ENCODE measurements around the gene DAPL1. TPM values are rescaled to one million over a fixed set of nuclear protein-coding genes. Genes with fewer than 3 reads are reported as not detected.

The DAPL1 gene
- total RNA-seq, 4 donors from 2014 or later, result 1.7 TPM; not detected in 3

GRCh38 chr2:158766524-158766923 lies 28.6 kb upstream of the DAPL1 start:
- TF ChIP-seq CTCF (IDR thresholded peaks at IDR 0.05; ENCODE audit: low read depth), result no peak

- TF ChIP-seq CTCF (IDR thresholded peaks at IDR 0.05; ENCODE audit: low read depth), result no peak
Observed at GRCh38 chr2:158772306-158773078, 22.6 kb upstream of the DAPL1 start.

GRCh38 chr2:158773121-158773520 lies 22.0 kb upstream of the DAPL1 start:
- no peak for TF ChIP-seq CTCF (IDR thresholded peaks at IDR 0.05; ENCODE audit: low read depth)

- TF ChIP-seq CTCF (IDR thresholded peaks at IDR 0.05; ENCODE audit: low read depth), result no peak
Observed at GRCh38 chr2:158774681-158775080, 20.4 kb upstream of the DAPL1 start.

GRCh38 chr2:158775273-158776027 lies 19.7 kb upstream of the DAPL1 start:
- TF ChIP-seq CTCF (IDR thresholded peaks at IDR 0.05; ENCODE audit: low read depth), result no peak

GRCh38 chr2:158776231-158776630 lies 18.9 kb upstream of the DAPL1 start:
- no peak for TF ChIP-seq CTCF (IDR thresholded peaks at IDR 0.05; ENCODE audit: low read depth)

GRCh38 chr2:158777077-158777476 lies 18.0 kb upstream of the DAPL1 start:
- no peak for TF ChIP-seq CTCF (IDR thresholded peaks at IDR 0.05; ENCODE audit: low read depth)

All from subcutaneous adipose tissue (tissue), 4 donors.